RCC 7860 (cell line): ENCODE measurements around the gene SAMD3.
"Not testable (repeated sequence)": the region's sequence is repeated elsewhere in the genome, so short reads cannot be mapped to it uniquely, and the experiment has no call there.

Source experiments
- DNase-seq: peaks from one replicate; pipeline ENCODE4 v3.0.0-alpha.2; 2015; ENCODE audit warnings: low spot score
- FAIRE-seq: peaks from 2 replicates; lab custom pipeline; 2012; peaks lifted over from hg19 to GRCh38; lab: Jason Lieb, UNC

Gene SAMD3

GRCh38 chr6:130138116-130138908, 84.4 kb downstream of the SAMD3 start:
- DNase-seq (no peak), FAIRE-seq (no peak)

DNA sequence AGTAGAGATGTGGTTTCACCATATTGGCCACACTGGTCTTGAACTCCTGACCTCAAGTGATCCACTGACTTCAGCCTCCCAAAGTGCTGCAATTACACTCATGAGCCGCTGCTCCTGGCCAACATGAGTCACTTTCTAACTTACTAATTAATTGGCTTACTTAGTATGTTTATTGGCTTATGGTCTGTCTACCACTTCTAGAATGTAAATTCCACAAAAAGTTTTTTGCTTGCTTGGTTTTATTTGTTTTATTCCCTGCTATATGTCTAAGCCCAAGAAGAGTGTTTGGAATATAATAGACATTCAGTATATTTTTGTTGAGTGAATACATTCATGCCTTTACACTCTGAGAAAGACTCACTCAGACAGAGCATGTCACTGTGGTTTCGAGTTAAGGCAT, 86.0 kb downstream of the SAMD3 start:
- FAIRE-seq (no peak), DNase-seq (no peak)

- DNase-seq (no peak), FAIRE-seq (no peak)
Observed at GRCh38 chr6:130134582-130134981, 88.2 kb downstream of the SAMD3 start.

- no peak for DNase-seq
- no peak for FAIRE-seq
Observed at GRCh38 chr6:130132286-130132701, 90.5 kb downstream of the SAMD3 start.

GRCh38 chr6:130129762-130130246, 92.9 kb downstream of the SAMD3 start:
- FAIRE-seq (no peak), DNase-seq (no peak)

DNA sequence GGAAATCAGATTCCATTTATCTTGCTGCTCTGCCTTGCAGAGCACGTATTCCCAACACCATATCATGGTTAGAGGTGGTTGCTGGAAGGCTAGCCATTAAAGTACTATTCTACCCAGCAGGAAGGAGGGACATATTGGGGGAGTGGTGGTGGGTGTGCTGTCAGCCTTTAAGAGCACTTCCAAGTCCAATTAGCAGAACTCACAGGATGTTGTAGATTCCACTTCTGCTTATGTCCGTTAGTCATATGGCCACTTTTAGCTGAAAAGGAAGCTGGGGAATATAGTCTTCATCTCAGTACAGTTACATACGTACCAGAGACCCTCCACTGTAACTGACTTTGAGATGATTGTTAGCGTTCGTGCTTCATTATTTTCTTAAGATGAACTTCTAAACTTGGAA, 94.4 kb downstream of the SAMD3 start:
- DNase-seq, result no peak
- no peak for FAIRE-seq

DNA sequence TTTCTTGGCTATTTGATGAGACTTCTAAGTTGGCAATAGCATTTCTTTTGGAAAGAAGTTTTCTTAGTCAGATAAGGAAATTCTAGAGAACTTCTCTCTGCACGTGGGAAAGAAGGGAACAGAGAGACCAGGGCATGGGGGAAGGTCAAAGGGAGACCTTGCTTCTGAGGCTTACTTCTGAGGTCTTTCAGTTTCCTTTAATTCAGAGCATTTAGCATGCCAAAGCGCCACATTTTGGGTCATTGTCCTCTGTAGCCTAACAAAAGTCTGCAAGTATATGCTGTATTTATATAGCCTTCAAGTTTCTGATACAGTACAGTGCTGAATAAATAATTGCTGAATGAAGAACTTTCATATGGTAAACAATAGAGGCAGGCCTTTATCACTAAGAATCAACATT, 95.6 kb downstream of the SAMD3 start:
- DNase-seq (no peak), FAIRE-seq (no peak)

DNA sequence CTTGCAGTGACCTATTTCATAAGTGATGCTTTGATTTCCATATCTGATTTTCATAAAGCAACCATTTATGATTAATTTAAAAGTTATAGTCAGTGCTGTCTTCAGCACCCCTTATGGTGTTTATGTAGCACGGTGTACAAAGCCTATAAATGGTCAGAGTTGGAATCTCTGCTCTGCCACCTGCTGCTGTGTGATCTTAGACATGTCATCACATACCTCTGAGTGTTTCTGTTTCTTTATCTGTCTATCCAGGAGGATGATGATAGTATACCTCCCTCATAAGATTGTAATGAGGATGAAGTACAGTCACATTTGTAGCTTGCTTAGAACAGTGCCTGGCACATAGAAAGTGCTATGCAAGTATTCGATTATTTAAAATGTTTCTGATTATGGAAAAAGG, 100.5 kb downstream of the SAMD3 start:
- DNase-seq (no peak), FAIRE-seq (no peak)

DNA sequence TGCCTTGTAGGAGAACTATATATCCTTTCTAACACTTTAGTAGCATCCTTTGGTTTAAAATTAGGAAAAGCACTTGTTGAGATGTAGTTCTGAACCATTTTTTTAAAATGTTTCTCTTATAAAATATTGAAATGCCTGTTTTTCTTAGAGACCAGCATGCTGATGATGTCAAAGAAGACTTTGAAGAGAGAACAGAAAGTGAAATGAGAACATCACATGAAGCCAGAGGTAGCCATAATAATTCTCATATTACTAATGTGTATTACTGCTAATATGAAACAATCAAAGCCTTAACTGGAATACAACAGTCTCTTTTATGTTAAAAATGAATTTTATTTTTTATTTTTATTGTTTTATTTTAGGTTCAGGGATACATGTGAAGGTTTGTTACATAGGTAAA, 102.0 kb downstream of the SAMD3 start:
- FAIRE-seq, result no peak
- DNase-seq, result no peak

GRCh38 chr6:130119211-130119610, 103.5 kb downstream of the SAMD3 start:
- FAIRE-seq (no peak), DNase-seq (no peak)

- no peak for DNase-seq
- no peak for FAIRE-seq
Observed at GRCh38 chr6:130118236-130118635, 104.5 kb downstream of the SAMD3 start.

DNA sequence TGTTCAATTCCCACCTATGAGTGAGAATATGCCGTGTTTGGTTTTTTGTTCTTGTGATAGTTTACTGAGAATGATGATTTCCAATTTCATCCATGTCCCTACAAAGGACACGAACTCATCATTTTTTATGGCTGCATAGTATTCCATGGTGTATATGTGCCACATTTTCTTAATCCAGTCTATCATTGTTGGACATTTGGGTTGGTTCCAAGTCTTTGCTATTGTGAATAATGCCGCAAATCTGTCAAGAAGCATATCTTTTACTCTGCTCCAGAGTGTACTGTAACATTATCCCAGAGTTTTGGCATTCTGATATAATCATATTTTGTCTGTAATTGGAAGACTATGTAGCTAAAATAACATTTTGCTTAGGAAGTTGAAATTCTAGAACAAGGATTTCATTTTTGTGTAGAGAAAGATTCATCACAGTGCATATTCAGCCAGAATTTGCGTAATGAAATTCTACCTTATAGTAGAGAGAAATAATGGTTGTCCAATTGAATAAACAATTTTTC, 105.5 kb downstream of the SAMD3 start:
- FAIRE-seq, result not testable (repeated sequence)

GRCh38 chr6:130116273-130116672, 106.5 kb downstream of the SAMD3 start:
- DNase-seq (no peak), FAIRE-seq (no peak)

More for the DNA sequence above, 105.5 kb downstream of the SAMD3 start:
- DNase-seq, result not testable (repeated sequence)

GRCh38 chr6:130115036-130115435, 107.7 kb downstream of the SAMD3 start:
- FAIRE-seq (no peak), DNase-seq (no peak)

GRCh38 chr6:130113201-130113710, 109.5 kb downstream of the SAMD3 start:
- FAIRE-seq, result no peak
- no peak for DNase-seq

GRCh38 chr6:130111031-130111430, 111.7 kb downstream of the SAMD3 start:
- DNase-seq (no peak), FAIRE-seq (no peak)

GRCh38 chr6:130107710-130108109, 115.0 kb downstream of the SAMD3 start:
- DNase-seq, result no peak
- FAIRE-seq, result no peak

- DNase-seq, result no peak
- FAIRE-seq, result no peak
Observed at GRCh38 chr6:130105996-130106704, 116.6 kb downstream of the SAMD3 start.

- DNase-seq, result no peak
- FAIRE-seq, result no peak
Observed at GRCh38 chr6:130099119-130099518, 123.6 kb downstream of the SAMD3 start.

DNA sequence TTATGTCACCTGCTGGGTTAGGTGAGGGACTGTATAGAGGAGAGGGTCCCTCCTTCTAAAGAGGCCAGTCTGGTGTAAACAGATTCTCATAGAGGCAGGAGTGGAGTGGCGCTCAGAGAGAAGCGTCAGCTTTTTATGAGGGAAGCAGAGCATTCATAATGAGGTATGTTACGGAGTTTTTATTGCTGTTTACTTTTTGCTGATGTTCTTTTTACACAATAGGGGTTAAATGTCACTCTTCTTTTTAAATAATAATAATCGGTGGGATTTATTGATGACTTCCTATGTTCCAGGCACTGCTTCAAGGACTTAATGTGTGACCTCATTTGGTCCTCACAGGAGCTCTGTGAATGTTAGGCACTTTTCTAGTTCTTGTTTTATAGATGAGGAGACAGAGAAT, 124.4 kb downstream of the SAMD3 start:
- no peak for FAIRE-seq
- no peak for DNase-seq
